Kidney (tissue), 14 donors: Measurements from ENCODE around the gene GFI1B. TPM values are rescaled to one million over a fixed set of nuclear protein-coding genes. Genes with fewer than 3 reads are reported as not detected.

ENCODE experiments used
- DNase-seq, 5 donors: peaks; one replicate each; pipeline ENCODE4 v3.0.0-alpha.2; 2013 to 2020
- FAIRE-seq: peaks from 2 replicates; lab custom pipeline; 2012; peaks lifted over from hg19 to GRCh38; lab: Jason Lieb, UNC
- H3K27ac ChIP-seq, 2 donors: one replicate each; pipeline ENCODE4 v1.7.0; 2013; ENCODE audit warnings: low read depth in 2 of 2, low read length in 2 of 2, inconsistent platforms in 1 of 2
- H3K27me3 ChIP-seq: one replicate; pipeline ENCODE4 v1.7.1; 2013; ENCODE audit warnings: low read length, inconsistent platforms; ENCODE audit not compliant: control insufficient read depth, insufficient read depth
- H3K36me3 ChIP-seq, 3 donors: one replicate each; pipeline versions ENCODE4 v1.7.0 to v1.7.1; 2013; ENCODE audit warnings: low read length in 3 of 3, control low read depth in 1 of 3, inconsistent platforms in 1 of 3; ENCODE audit not compliant: insufficient read depth in 3 of 3, control insufficient read depth in 2 of 3
- H3K4me1 ChIP-seq, 3 donors: one replicate each; pipeline versions ENCODE4 v1.7.0 to v1.7.1; 2013; ENCODE audit warnings: low read length in 3 of 3, inconsistent platforms in 1 of 3, low read depth in 1 of 3; ENCODE audit not compliant: control insufficient read depth in 2 of 3, insufficient read depth in 2 of 3
- H3K4me3 ChIP-seq, 3 donors: one replicate each; pipeline versions ENCODE4 v1.7.0 to v1.8.1; 2013; ENCODE audit warnings: low read length in 3 of 3, control low read depth in 1 of 3, inconsistent platforms in 1 of 3
- H3K9ac ChIP-seq, 3 donors: one replicate each; pipeline versions ENCODE4 v1.7.0 to v1.7.1; 2013; ENCODE audit warnings: low read length in 3 of 3, control low read depth in 1 of 3, inconsistent platforms in 1 of 3
- H3K9me3 ChIP-seq, 3 donors: one replicate each; pipeline versions ENCODE4 v1.7.0 to v1.7.1; 2013; ENCODE audit warnings: low read length in 3 of 3, control low read depth in 1 of 3, inconsistent platforms in 1 of 3; ENCODE audit not compliant: control insufficient read depth in 2 of 3, insufficient read depth in 1 of 3
- intact Hi-C: fragments of 100-400 bp; cut with DNase I; formaldehyde crosslinking; loops from one replicate; pipeline ENCODE4 v1.11.1; 2022
- polyA plus RNA-seq: library from polyadenylated mRNA; stranded (reverse); fragments of 350-450 nt; fragmentation: Illumina TruSeq; extraction: RNeasy Lipid Tissue Mini Kit (QIAGEN cat#74804); gene quantifications from one replicate; pipeline ENCODE4 v1.2.3, GENCODE V29; 2014; ENCODE audit warnings: low read depth, low replicate concordance; ENCODE audit not compliant: insufficient read depth
- total RNA-seq: library from RNA; stranded (reverse); fragmentation: NEBNext Ultra II Directional; extraction: Animal tissue kit (Norgen Biotek cat#: 25700); gene quantifications from one replicate; pipeline ENCODE4 v1.2.1, GENCODE V29; 2021
- TF ChIP-seq, protein P1 (sequence below): IDR thresholded peaks from 3 replicates; pipeline ENCODE4 v1.5.1; 2012; ENCODE audit warnings: mild to moderate bottlenecking, moderate library complexity, borderline replicate concordance; ENCODE audit not compliant: insufficient read depth; ENCODE audit errors: extremely low read depth
- donor health status: control.
- donor health status: control.
- donor health status: control.
- donor health status: control.
- donor health status: control.
- donor health status: DM: yes; HTN: yes; CAD: no.
- donor health status: Normal renal cell carcinoma (clear cell type).

The GFI1B gene
- total and polyA plus RNA-seq, 2 donors from 2014 or later = 0.28 TPM; not detected in 1

DNA sequence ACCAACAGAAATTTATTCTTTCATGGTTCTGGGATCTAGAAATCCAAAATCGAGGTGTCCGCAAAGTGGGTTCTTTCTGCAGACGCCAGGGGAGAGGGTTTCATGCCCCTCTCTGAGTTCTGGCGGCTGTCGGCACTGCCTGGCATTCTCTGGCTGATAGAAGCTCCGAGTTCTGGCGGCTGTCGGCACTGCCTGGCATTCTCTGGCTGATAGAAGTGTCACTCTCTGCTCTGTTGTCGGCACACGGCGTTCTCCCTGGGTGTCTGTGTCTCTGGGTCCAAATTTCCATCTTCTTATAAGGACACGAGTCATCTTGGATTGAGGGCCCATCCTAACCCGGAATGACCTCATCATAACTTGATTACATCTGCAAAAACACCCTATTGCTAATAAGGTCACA, 7.6 kb downstream of the GFI1B start:
- Histone ChIP-seq H3K27ac (no peak overlapping the region), H3K9ac (no peak overlapping the region), H3K9me3 (no peaks in the 10 kb centered on the region), H3K4me3 (no peak overlapping the region), H3K36me3 (no peaks in the 10 kb centered on the region), H3K27me3 (no peaks in the 10 kb centered on the region), H3K4me1 (no peaks in the 10 kb centered on the region)
- TF ChIP-seq, protein P1, sequence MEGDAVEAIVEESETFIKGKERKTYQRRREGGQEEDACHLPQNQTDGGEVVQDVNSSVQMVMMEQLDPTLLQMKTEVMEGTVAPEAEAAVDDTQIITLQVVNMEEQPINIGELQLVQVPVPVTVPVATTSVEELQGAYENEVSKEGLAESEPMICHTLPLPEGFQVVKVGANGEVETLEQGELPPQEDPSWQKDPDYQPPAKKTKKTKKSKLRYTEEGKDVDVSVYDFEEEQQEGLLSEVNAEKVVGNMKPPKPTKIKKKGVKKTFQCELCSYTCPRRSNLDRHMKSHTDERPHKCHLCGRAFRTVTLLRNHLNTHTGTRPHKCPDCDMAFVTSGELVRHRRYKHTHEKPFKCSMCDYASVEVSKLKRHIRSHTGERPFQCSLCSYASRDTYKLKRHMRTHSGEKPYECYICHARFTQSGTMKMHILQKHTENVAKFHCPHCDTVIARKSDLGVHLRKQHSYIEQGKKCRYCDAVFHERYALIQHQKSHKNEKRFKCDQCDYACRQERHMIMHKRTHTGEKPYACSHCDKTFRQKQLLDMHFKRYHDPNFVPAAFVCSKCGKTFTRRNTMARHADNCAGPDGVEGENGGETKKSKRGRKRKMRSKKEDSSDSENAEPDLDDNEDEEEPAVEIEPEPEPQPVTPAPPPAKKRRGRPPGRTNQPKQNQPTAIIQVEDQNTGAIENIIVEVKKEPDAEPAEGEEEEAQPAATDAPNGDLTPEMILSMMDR = no peak
- intact Hi-C loops = no loop called here
- no peak for DNase-seq
- no peak for FAIRE-seq

DNA sequence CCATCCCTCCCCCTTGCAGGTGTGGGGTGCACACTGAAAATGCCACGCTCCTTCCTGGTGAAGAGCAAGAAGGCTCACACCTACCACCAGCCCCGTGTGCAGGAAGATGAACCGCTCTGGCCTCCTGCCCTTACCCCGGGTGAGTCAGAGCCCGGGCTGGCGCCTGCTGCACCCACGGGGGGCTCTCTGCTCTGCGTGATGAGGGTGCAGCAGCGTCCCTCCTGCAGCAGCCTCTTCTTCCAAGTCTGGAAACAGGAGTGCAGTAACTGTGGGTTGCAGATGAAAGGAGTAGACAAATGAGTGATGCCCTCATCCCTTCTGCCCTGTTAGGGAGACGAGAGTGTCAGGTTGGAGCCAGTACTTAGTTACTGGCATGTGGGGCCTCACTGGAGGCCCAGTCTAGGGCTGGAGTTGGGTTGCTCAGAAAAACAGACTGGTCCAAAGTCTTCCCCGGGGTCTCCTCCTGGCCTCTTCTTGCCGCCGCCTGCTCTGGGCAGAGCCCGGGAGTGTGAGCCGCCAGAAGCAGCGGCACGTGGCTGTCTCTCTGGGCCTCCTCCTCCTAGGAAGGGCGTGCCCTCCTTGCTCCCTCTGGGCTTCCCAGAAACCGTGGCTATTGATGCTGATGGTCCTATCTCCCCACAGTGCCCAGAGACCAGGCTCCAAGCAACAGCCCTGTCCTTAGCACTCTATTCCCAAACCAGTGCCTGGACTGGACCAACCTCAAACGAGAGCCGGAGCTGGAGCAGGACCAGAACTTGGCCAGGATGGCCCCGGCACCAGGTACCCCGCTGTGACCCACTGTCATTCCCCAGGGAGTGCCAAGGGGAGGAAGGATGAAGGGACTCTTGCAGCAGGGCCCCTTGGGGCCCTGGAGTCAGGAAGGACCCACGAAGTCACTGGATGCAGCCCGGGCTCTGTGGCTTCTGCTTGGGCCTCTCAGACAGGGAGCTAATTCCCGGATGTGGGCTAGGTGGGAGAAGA, 8.4 kb downstream of the GFI1B start:
- Histone ChIP-seq H3K9ac (no peak overlapping the region), H3K36me3 (no peaks in the 10 kb centered on the region), H3K27me3 (no peaks in the 10 kb centered on the region), H3K27ac (no peak overlapping the region), H3K4me1 (no peaks in the 10 kb centered on the region), H3K4me3 (no peak overlapping the region), H3K9me3 (no peaks in the 10 kb centered on the region)
- intact Hi-C loops = no loop called here
- TF ChIP-seq, protein P1 = no peak
- FAIRE-seq (no peak), DNase-seq (peak in 1 of 5 donors; percentile 58)

DNA sequence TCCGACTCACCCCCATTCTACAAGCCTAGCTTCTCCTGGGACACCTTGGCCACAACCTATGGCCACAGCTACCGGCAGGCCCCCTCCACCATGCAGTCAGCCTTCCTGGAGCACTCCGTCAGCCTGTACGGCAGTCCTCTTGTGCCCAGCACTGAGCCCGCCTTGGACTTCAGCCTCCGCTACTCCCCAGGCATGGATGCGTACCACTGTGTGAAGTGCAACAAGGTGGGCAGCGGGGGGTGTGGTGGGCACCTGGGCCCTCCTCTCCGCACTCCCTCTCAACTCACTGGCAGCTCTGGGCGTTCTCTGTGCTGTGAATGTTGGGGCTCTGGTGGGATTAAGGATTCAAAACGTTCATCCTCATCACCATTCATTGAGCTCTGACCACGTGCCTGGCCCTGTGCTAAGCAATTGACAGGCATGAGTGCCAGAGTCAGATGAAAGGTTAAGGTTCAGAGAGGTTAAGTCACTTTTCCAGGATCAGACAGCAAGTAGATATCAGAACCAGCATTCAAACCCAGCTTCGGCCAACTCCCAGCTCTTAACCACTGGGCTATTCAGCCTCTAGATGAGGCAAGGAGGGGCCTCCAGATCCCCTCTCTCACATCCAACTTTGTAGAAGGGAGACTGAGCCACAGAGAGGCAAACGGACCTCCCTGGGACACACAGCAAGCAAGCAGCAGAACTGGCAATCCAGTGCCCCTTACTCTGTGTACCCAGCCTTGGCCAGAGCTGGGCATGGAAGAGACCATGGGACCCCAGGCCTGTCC, 9.9 kb downstream of the GFI1B start:
- no peak overlapping the region for H3K27ac ChIP-seq
- DNase-seq (no peak), FAIRE-seq (no peak)
- H3K27me3 ChIP-seq = no peaks in the 10 kb centered on the region
- no peak overlapping the region for H3K9ac ChIP-seq
- no peaks in the 10 kb centered on the region for H3K4me1 ChIP-seq
- TF ChIP-seq, protein P1 = no peak
- H3K36me3 ChIP-seq = no peaks in the 10 kb centered on the region
- H3K9me3 ChIP-seq = no peaks in the 10 kb centered on the region
- intact Hi-C loops = no loop called here
- H3K4me3 ChIP-seq = no peak overlapping the region
